ENCODE measurements around the gene CDX4. TPM values are rescaled to one million over a fixed set of nuclear protein-coding genes. Genes with fewer than 3 reads are reported as not detected.

Gene CDX4
- total RNA-seq, 1 experiment from 2014 or later: 5.2 TPM

DNA sequence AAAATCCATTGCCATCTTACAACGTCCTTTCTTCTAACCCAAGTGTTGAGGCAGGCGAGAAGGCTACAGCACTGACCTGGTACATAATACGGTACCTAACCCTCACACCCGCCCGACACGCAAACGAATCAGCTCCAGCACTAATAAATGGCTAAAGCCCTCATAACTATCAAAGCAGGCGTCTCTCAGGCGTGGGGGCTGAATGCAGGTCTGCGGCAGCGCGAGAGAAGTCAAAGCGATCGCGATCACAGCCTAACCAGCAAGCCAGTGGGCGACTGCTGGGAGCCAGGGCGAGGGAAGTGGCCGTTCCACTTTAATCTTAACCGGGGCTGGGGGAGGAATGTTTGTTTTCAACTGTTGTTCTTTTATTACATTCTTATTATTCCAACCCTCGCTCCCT, 1.5 kb downstream of the CDX4 start:
- no peaks in the 10 kb centered on the region for H4K20me1 ChIP-seq (ENCODE audit: control insufficient read depth, insufficient read depth, insufficient read length)
- Mint-ChIP-seq H3K27ac (no peak overlapping the region), H3K4me3 (peak overlapping the region; percentile 10 to 66; a peak in 4 of 5 replicates), H3K27me3 (ENCODE audit: low read depth) (peaks cover 32% of the 10 kb centered on the region), H3K9me3 (peaks cover 0 to 3% of the 10 kb centered on the region in 2 experiments; a peak in 2 of 5 replicates), H3K4me1 (peaks cover 29 to 48% of the 10 kb centered on the region in 2 experiments), H3K36me3 (ENCODE audit: insufficient read depth in 1 of 3, low read depth in 3 of 3) (no peaks in the 10 kb centered on the region)
- H3K27me3 ChIP-seq (ENCODE audit: insufficient read depth, low read length): peaks cover 1% of the 10 kb centered on the region; the same call in 1 of the 2 replicates
- no peaks in the 10 kb centered on the region for H3K79me2 ChIP-seq (ENCODE audit: insufficient read depth, low read length)
- no CpG with 5 or more reads among the region's 20 CpGs for WGBS (ENCODE audit: extremely low coverage, insufficient read length, low lambda C conversion rate)
- peak overlapping the region; percentile 27 for H3K4me2 ChIP-seq (ENCODE audit: insufficient read depth, insufficient read length, low read length)
- peaks cover 11% of the 10 kb centered on the region for H3K23me2 ChIP-seq (ENCODE audit: insufficient read length, low read depth, low read length, poor library complexity, severe bottlenecking)
- H3K27ac ChIP-seq (ENCODE audit: insufficient read length, low read depth, low read length): no peak overlapping the region
- no peaks in the 10 kb centered on the region for H3K79me1 ChIP-seq (ENCODE audit: insufficient read depth, low read depth, low read length, poor library complexity, severe bottlenecking)
- H4K5ac ChIP-seq (ENCODE audit: insufficient read length, low read depth, low read length): no peak overlapping the region
- H2AK5ac ChIP-seq (ENCODE audit: insufficient read length, low read length): no peak overlapping the region
- H3K14ac ChIP-seq (ENCODE audit: insufficient read depth, low read length): no peak overlapping the region
- no peak overlapping the region for H3T11ph ChIP-seq (ENCODE audit: low read length)
- H2BK5ac ChIP-seq (ENCODE audit: insufficient read length, low read length): no peak overlapping the region
- no peak overlapping the region for H4K8ac ChIP-seq (replicated peaks; ENCODE audit: insufficient read length, low read depth, low read length)
- no peaks in the 10 kb centered on the region; the same call in 1 of the 2 replicates for H3K4me1 ChIP-seq (ENCODE audit: insufficient read depth, low read length)
- H3K9ac ChIP-seq (ENCODE audit: extremely low read depth, insufficient read length, low read length): no peak overlapping the region
- no peak overlapping the region for H2AFZ ChIP-seq (ENCODE audit: low read length)
- no peak overlapping the region for H3K18ac ChIP-seq (ENCODE audit: insufficient read length, low read depth, low read length)
- no peaks in the 10 kb centered on the region for H3K9me3 ChIP-seq (ENCODE audit: control insufficient read depth, low read depth, low read length)
- DNase-seq: peak; percentile 31
- H2BK15ac ChIP-seq (ENCODE audit: low read depth, low read length): no peak overlapping the region
- H2BK120ac ChIP-seq (ENCODE audit: low read depth, low read length, poor library complexity, severe bottlenecking): no peak overlapping the region
- no peak for TF ChIP-seq CTCF (conservative IDR thresholded peaks at IDR 0.05)
- no peak overlapping the region for H3K23ac ChIP-seq (ENCODE audit: insufficient read length, low read depth, low read length)
- no peak overlapping the region for H4K91ac ChIP-seq (ENCODE audit: insufficient read length, low read depth, low read length)
- H3K56ac ChIP-seq (ENCODE audit: insufficient read length, low read depth, low read length): no peak overlapping the region
- no peak overlapping the region for H2BK20ac ChIP-seq (ENCODE audit: low read depth, low read length, poor library complexity, severe bottlenecking)
- H3K4ac ChIP-seq (ENCODE audit: low read depth, low read length): no peak overlapping the region
- H2BK12ac ChIP-seq (ENCODE audit: insufficient read length, low read depth, low read length): no peak overlapping the region

Data from H9 (cell line).